Measurements from ENCODE around the gene RXRA. TPM values are rescaled to one million over a fixed set of nuclear protein-coding genes. Genes with fewer than 3 reads are reported as not detected.
A peak's percentile ranks its signal among the peaks of the same experiment; 100 is the strongest.

RXRA gene
- total RNA-seq, 1 experiment from 2014 or later, result 29.9 TPM

DNA sequence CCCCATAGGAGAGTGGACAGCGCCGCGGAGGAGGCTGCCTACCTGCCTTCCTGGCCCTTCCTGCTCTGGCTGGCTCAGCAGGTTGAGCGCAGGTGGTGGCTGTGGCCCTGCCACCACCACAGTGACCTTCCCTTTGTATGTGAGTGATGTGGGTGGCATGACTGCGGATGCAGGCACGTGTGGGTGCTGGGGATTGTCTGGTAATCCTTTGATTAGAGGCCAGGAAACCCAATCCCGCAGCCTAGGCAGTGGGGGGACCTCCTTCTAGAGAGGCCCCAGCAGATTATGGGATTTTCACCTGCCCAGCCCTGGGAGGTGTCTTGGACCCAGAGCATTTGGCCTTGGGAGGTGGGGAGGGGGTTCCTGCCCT lies 16.5 kb downstream of the RXRA start:
- Histone ChIP-seq H2AFZ (ENCODE audit: low read length) (no peak overlapping the region), H3K27me3 (ENCODE audit: insufficient read depth, low read length) (no peaks in the 10 kb centered on the region), H3T11ph (ENCODE audit: low read length) (no peak overlapping the region), H3K23ac (ENCODE audit: insufficient read length, low read depth, low read length) (no peak overlapping the region), H3K9me3 (ENCODE audit: control insufficient read depth, low read depth, low read length) (no peaks in the 10 kb centered on the region), H4K8ac (replicated peaks; ENCODE audit: insufficient read length, low read depth, low read length) (no peak overlapping the region), H3K79me2 (ENCODE audit: insufficient read depth, low read length) (peaks cover 10% of the 10 kb centered on the region; the same call in 1 of the 2 replicates), H4K91ac (ENCODE audit: insufficient read length, low read depth, low read length) (no peak overlapping the region), H2BK20ac (ENCODE audit: low read depth, low read length, poor library complexity, severe bottlenecking) (no peak overlapping the region), H2BK12ac (ENCODE audit: insufficient read length, low read depth, low read length) (no peak overlapping the region), H3K9ac (ENCODE audit: extremely low read depth, insufficient read length, low read length) (no peak overlapping the region), H3K4ac (ENCODE audit: low read depth, low read length) (no peak overlapping the region), H3K18ac (ENCODE audit: insufficient read length, low read depth, low read length) (no peak overlapping the region), H3K79me1 (ENCODE audit: insufficient read depth, low read depth, low read length, poor library complexity, severe bottlenecking) (peaks cover 2% of the 10 kb centered on the region), H4K5ac (ENCODE audit: insufficient read length, low read depth, low read length) (no peak overlapping the region), H3K23me2 (ENCODE audit: insufficient read length, low read depth, low read length, poor library complexity, severe bottlenecking) (no peaks in the 10 kb centered on the region), H2BK5ac (ENCODE audit: insufficient read length, low read length) (no peak overlapping the region), H2AK5ac (ENCODE audit: insufficient read length, low read length) (no peak overlapping the region), H2BK120ac (ENCODE audit: low read depth, low read length, poor library complexity, severe bottlenecking) (no peak overlapping the region), H2BK15ac (ENCODE audit: low read depth, low read length) (no peak overlapping the region), H4K20me1 (ENCODE audit: control insufficient read depth, insufficient read depth, insufficient read length) (no peaks in the 10 kb centered on the region), H3K4me1 (ENCODE audit: insufficient read depth, low read length) (no peaks in the 10 kb centered on the region), H3K4me2 (ENCODE audit: insufficient read depth, insufficient read length, low read length) (no peak overlapping the region), H3K56ac (ENCODE audit: insufficient read length, low read depth, low read length) (no peak overlapping the region), H3K14ac (ENCODE audit: insufficient read depth, low read length) (no peak overlapping the region; the same call in 1 of the 2 replicates), H3K27ac (ENCODE audit: insufficient read length, low read depth, low read length) (no peak overlapping the region)
- H3K4me3 Mint-ChIP-seq, result no peak overlapping the region
- no peaks in the 10 kb centered on the region for H3K27me3 Mint-ChIP-seq (ENCODE audit: low read depth)
- TF ChIP-seq, protein P1, sequence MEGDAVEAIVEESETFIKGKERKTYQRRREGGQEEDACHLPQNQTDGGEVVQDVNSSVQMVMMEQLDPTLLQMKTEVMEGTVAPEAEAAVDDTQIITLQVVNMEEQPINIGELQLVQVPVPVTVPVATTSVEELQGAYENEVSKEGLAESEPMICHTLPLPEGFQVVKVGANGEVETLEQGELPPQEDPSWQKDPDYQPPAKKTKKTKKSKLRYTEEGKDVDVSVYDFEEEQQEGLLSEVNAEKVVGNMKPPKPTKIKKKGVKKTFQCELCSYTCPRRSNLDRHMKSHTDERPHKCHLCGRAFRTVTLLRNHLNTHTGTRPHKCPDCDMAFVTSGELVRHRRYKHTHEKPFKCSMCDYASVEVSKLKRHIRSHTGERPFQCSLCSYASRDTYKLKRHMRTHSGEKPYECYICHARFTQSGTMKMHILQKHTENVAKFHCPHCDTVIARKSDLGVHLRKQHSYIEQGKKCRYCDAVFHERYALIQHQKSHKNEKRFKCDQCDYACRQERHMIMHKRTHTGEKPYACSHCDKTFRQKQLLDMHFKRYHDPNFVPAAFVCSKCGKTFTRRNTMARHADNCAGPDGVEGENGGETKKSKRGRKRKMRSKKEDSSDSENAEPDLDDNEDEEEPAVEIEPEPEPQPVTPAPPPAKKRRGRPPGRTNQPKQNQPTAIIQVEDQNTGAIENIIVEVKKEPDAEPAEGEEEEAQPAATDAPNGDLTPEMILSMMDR (conservative IDR thresholded peaks at IDR 0.05), result no peak
- no peaks in the 10 kb centered on the region for H3K9me3 Mint-ChIP-seq
- peak overlapping the region; percentile 85 to 96 (median 91); a peak in 4 of 7 replicates for H3K27ac Mint-ChIP-seq
- no peaks in the 10 kb centered on the region for H3K36me3 Mint-ChIP-seq (ENCODE audit: insufficient read depth in 1 of 3, low read depth in 3 of 3)
- no CpG with 5 or more reads among the region's 7 CpGs for WGBS (ENCODE audit: extremely low coverage, insufficient read length, low lambda C conversion rate)
- H3K4me1 Mint-ChIP-seq, result peaks cover 11 to 24% of the 10 kb centered on the region in 2 experiments
- no peak for DNase-seq
